Cortex of kidney (tissue), 1 donor: ENCODE results near the gene CDC14B.
"Not testable (repeated sequence)": the region's sequence is repeated elsewhere in the genome, so short reads cannot be mapped to it uniquely, and the experiment has no call there.

Experiments
- DNase-seq: peaks from one replicate; lab custom pipeline; 2025; lab: John Stamatoyannopoulos, UW

CDC14B gene

GRCh38 chr9:96619491-96620180 lies at the start of gene CDC14B:
Gene CDC14B (minus strand): TSS chr9:96619843. CDS start chr9:96619378, 465 bp downstream.
- peak; percentile 36 for DNase-seq

GRCh38 chr9:96668868-96669534 lies 49.4 kb upstream of the CDC14B start:
- DNase-seq = no peak

- DNase-seq = no peak
Measured at GRCh38 chr9:96667363-96667728, 47.7 kb upstream of the CDC14B start.

GRCh38 chr9:96666653-96667362 lies 47.2 kb upstream of the CDC14B start:
- not testable (repeated sequence) for DNase-seq

- DNase-seq = no peak
Measured at GRCh38 chr9:96665789-96666188, 46.1 kb upstream of the CDC14B start.

GRCh38 chr9:96663506-96664120 lies 44.0 kb upstream of the CDC14B start:
- DNase-seq = no peak

GRCh38 chr9:96661711-96662110 lies 42.1 kb upstream of the CDC14B start:
- DNase-seq = no peak

GRCh38 chr9:96660692-96661248 lies 41.1 kb upstream of the CDC14B start:
- DNase-seq = no peak

GRCh38 chr9:96655198-96655851 lies 35.7 kb upstream of the CDC14B start, which contains the start of gene PRXL2C:
Gene PRXL2C (minus strand): TSS chr9:96655317. CDS start chr9:96655281, 36 bp downstream.
- no peak for DNase-seq

GRCh38 chr9:96654450-96655197 lies 35.0 kb upstream of the CDC14B start:
- no peak for DNase-seq

DNA sequence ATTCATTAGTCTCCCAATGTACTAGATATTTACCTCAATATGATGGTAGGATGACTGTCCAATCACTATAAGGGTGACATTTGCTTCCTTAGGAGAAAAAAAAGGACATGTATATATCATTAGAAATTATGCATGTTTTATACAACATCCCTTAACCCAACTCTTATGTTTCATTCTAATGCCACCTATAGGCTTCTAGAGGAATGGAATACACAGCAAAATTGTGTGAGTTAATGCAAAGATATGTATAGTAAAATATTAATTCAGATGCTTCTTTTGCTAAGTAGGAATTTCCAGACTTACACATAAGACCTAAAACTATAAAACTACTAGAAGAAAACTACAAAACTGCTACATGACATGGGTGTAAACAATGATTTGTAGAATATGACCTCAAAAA lies 32.0 kb upstream of the CDC14B start:
- no peak for DNase-seq

- no peak for DNase-seq
Measured at GRCh38 chr9:96649620-96650324, 30.1 kb upstream of the CDC14B start.

- DNase-seq = no peak
Measured at GRCh38 chr9:96646081-96646991, 26.7 kb upstream of the CDC14B start.

DNA sequence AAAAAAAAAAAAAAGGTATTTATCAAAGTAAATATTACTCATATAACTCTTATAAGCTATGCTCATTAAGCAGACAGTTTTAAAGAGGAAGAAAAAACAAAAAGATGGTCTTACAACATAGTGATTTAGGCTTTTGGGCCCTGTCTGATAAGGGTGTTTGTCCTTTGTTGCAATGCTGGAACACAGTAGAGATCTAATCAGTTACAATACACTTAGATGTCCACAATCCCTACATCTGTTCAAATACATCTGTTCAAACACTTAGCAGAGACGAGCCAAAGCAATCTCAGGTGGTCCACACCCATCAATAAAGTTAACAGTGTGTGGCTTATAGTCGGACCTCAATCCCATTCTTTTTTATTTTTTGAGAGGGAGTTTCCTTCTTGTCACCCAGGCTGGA lies 24.5 kb upstream of the CDC14B start:
- no peak for DNase-seq

DNA sequence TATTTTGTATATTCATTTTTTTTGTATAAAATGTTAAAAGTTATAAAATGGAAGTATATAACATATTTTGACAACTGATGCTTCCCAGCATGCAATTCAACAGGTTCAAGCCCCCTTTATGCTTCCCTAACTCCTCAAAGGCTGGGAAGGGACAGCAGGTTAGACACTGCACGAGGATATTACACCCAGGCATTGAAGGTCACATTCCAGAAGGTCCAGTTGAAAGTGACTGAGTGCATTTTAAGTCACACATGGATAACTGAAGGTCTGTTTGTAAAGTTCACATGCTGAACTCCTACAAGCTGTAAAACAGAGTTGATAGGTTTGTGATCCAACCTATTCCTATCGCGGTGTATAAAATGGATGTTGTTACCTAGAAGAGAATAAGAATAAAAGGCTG lies 21.9 kb upstream of the CDC14B start:
- no peak for DNase-seq

GRCh38 chr9:96638606-96639364 lies 19.1 kb upstream of the CDC14B start:
- DNase-seq = no peak

DNA sequence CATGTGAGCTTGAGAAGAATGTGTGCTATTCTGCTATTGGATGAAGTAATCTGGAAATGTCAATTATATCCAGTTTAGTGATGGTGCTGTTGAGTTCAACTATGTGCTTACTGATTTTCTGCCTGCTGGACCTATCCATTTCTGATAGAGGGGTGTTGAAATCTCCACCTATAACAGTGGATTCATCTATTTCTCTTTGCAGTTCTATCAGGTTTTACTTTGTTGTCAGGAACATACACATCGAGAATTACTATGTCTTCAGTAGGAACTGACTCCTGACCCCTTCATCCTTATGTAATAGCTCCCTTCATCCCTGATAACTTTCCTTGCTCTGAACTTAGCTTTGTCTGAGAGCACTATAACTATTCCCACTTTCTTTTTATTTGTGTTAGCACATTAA lies 16.7 kb upstream of the CDC14B start:
- no peak for DNase-seq

DNA sequence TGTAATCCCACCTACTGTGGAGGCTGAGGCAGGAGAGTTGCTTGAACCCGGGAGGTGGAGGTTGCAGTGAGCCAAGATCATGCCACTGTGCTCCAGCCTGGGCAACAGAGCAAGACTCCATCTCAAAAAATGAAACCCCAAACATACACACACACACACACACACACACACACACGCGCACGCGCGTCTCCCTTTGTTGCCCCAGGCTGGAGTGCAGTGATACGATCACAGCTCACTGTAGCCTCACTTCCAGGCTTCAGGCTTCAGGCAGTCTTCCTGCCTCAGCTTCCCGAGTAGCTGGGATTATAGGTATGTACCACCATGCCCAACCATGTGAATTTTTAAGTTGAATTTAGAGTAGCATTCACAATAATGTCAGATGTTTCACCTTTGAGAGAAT lies 13.9 kb upstream of the CDC14B start:
- DNase-seq = not testable (repeated sequence)
